ENCODE data around the gene CD247.

GRCh38 chr1:167502192-167502551, 16.2 kb downstream of the CD247 start:
- TF ChIP-seq CTCF (IDR thresholded peaks at IDR 0.05) (no peak), POLR2A (IDR thresholded peaks at IDR 0.05) (no peak), POLR2AphosphoS5 (IDR thresholded peaks at IDR 0.05) (no peak)

Data from suprapubic skin (tissue), 4 donors.